Transverse colon (tissue), 4 donors: ENCODE results near the gene SRRM4.
A peak's percentile ranks its signal among the peaks of the same experiment; 100 is the strongest.

Experiments
- CTCF ChIP-seq, 5 experiments: fragments of 200-600 bp in 3 of 5; fragments of 450-650 bp in 2 of 5; sonication (generic) in 3 of 5; IDR thresholded peaks; 1 replicate in 2 of 5; 2 replicates in 3 of 5; pipeline ENCODE4 v1.5.1; 2016 to 2017; ENCODE audit warnings: antibody characterized with exemption in 5 of 5, inconsistent platforms in 3 of 5, mild to moderate bottlenecking in 2 of 5, moderate library complexity in 1 of 5
- EP300 ChIP-seq: sonication (generic); formaldehyde crosslinking; IDR thresholded peaks from one replicate; pipeline ENCODE4 v1.6.1; 2017; ENCODE audit warnings: antibody characterized with exemption, low read depth
- POLR2A ChIP-seq: fragments of 450-650 bp; IDR thresholded peaks from one replicate; pipeline ENCODE4 v1.6.1; 2016; ENCODE audit warnings: antibody characterized with exemption, mild to moderate bottlenecking, moderate library complexity
- POLR2AphosphoS5 ChIP-seq, 3 donors: sonication (generic); formaldehyde crosslinking; IDR thresholded peaks; one replicate each; pipeline ENCODE4 v1.6.1; 2016; ENCODE audit warnings: antibody characterized with exemption in 3 of 3

GRCh38 chr12:119180380-119181040 is 199.2 kb downstream of the SRRM4 start:
- no peak for TF ChIP-seq CTCF (IDR thresholded peaks at IDR 0.05)
- TF ChIP-seq EP300, result no peak
- no peak for TF ChIP-seq POLR2A
- peak in 2 of 3 donors; percentile 7 to 44 for TF ChIP-seq POLR2AphosphoS5 (IDR thresholded peaks at IDR 0.05)
